HCT116 (cell line): ENCODE data around the gene NFIA.

Experiments
- CEBPB ChIP-seq: IDR thresholded peaks from 2 replicates; pipeline ENCODE4 v1.6.1; 2012; ENCODE audit warnings: low read depth
- CTCF ChIP-seq, 3 experiments: fragments of 200-600 bp in 1 of 3; sonication (generic) in 1 of 3; IDR thresholded peaks in 2 of 3; conservative IDR thresholded peaks in 1 of 3; 2 replicates each; pipeline ENCODE4 v1.5.1; 2012 to 2017; ENCODE audit warnings: low read depth in 2 of 3, low read length in 2 of 3, antibody characterized with exemption in 1 of 3, borderline replicate concordance in 1 of 3, control low read depth in 1 of 3, mild to moderate bottlenecking in 1 of 3, mixed read lengths in 1 of 3, mixed run types in 1 of 3, moderate library complexity in 1 of 3; ENCODE audit not compliant: insufficient read depth in 1 of 3
- EGR1 ChIP-seq: IDR thresholded peaks from 2 replicates; pipeline ENCODE4 v1.6.1; 2012; ENCODE audit warnings: low read depth
- EZH2 ChIP-seq: fragments of 200-600 bp; sonication (generic); IDR thresholded peaks from 2 replicates; pipeline ENCODE4 v1.6.1; 2017; ENCODE audit warnings: antibody characterized with exemption, mixed run types
- MAX ChIP-seq: IDR thresholded peaks from 2 replicates; pipeline ENCODE4 v1.6.1; 2012
- POLR2A ChIP-seq: IDR thresholded peaks from 2 replicates; pipeline ENCODE4 v1.7.0; 2011; ENCODE audit warnings: borderline replicate concordance; ENCODE audit not compliant: insufficient read depth, insufficient read length; ENCODE audit errors: extremely low read depth

- TF ChIP-seq CTCF (IDR thresholded peaks at IDR 0.05 in 2 of 3, conservative IDR thresholded peaks at IDR 0.05 in 1 of 3; ENCODE audit: borderline replicate concordance in 1 of 3, insufficient read depth in 1 of 3, low read depth in 2 of 3, low read length in 2 of 3) = no peak
- TF ChIP-seq POLR2A = no peak
- no peak for TF ChIP-seq CEBPB
- TF ChIP-seq EZH2 = no peak
- no peak for TF ChIP-seq EGR1
- TF ChIP-seq MAX = no peak
Observed at GRCh38 chr1:61452176-61453035, 370.0 kb downstream of the NFIA start.
